HG02623 (cell line): Measurements from ENCODE around the gene NUP153.
"Not testable (repeated sequence)": the region's sequence is repeated elsewhere in the genome, so short reads cannot be mapped to it uniquely, and the experiment has no call there.

Source experiments
- ATAC-seq: cut with Tn5 transposase; IDR thresholded peaks from one replicate; pipeline ENCODE4 v1.9.1; 2021; ENCODE audit warnings: moderate library complexity; ENCODE audit not compliant: unreplicated experiment

NUP153 gene

GRCh38 chr6:17706580-17707370, at the start of gene NUP153:
Gene NUP153, minus strand, starts transcription at chr6:17706925. Its CDS starts 538 bp downstream, at chr6:17706387.
- peak; percentile 57 for ATAC-seq

DNA sequence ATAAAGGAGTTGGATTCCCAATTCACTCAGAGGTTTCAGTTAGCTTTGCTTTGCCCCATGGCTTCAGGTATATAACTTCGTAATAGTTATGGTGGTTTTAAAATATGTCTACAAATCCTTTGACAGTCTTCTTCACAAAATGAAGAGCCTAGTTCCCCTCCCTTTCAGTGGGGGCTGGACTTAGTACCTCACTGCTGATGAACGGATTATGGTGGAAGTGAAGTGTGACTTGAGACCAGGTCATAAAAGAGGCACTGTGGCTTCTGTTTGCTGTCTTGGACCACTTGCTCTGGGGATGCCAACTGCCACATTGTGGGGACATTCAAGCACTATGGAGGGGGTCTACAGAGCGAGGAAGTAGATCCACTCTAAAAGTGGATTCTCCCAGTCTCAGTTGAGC, 47.5 kb upstream of the NUP153 start:
- no peak for ATAC-seq

- ATAC-seq = not testable (repeated sequence)
These were observed 38.6 kb upstream of the NUP153 start for GRCh38 chr6:17745324-17745723.

DNA sequence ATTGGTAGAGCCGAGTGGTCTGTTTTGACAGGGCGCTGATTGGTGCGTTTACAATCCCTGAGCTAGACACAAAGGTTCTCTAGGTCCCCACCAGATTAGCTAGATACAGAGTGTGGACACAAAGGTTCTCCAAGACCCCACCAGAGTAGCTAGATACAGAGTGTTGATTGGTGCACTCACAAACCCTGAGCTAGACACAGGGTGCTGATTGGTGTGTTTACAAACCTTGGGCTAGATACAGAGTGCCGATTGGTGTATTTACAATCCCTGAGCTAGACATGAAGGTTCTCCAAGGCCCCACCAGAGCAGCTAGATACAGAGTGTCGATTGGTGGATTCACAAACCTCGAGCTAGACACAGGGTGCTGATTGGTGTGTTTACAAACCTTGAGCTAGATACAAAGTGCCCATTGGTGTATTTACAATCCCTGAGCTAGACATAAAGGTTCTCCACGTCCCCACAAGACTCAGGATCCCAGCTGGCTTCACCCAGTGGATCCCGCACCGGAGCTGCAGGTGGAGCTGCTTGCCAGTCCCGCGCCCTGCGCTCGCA, 38.1 kb upstream of the NUP153 start:
- not testable (repeated sequence) for ATAC-seq

DNA sequence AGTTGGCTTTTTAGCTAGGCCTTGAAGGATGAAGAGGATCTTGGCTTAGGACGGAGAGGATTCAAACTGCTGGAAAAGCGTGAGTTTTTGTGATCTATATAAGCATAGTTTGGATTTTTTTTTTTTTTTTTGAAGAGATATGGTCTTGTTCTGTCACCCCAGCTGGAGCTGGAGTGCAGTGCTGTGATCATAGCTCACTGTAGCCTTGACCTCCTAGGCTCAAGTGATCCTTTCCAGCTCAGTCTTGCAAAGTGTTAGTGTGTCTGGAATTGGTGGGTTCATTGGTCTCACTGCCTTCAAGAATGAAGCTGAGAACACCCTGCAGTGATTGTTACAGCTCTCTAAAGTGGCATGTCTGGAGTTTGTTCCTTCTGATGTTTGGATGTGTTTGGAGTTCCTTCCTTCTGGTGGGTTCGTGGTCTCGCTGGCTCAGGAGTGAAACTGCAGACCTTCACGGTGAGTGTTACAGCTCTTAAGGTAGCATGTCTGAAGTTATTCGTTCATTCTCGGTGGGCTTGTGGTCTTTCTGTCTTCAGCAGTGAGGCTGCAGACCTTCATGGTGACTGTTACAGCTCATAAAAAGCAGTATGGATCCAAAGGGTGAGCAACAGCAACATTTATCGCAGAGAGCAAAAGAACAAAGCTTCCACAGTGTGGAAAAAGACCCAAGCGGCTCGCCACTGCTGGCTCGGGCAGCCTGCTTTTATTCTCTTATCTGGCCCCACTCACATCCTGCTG, 37.5 kb upstream of the NUP153 start:
- no peak for ATAC-seq

DNA sequence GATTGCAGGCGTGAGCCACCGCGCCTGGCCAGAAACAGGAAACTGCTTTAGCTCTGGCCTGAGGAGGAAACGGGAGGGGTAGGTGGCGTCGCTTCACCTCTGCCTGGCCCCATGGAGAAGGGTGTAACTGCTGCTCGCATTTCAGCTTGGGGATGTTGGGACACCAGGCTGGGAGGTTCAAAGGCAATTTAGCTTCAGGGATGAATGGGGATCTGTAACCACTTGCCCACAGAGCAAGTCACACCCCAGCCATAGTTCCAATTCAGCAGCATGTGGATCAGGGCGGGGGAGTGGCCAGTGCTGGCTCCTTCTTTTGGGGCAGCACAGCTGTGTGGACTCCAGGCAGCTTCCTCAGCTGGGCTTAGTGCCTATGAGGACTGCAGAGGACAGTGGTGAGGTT, 34.8 kb upstream of the NUP153 start:
- no peak for ATAC-seq

- ATAC-seq = no peak
These were observed 34.0 kb upstream of the NUP153 start for GRCh38 chr6:17740559-17741220.

DNA sequence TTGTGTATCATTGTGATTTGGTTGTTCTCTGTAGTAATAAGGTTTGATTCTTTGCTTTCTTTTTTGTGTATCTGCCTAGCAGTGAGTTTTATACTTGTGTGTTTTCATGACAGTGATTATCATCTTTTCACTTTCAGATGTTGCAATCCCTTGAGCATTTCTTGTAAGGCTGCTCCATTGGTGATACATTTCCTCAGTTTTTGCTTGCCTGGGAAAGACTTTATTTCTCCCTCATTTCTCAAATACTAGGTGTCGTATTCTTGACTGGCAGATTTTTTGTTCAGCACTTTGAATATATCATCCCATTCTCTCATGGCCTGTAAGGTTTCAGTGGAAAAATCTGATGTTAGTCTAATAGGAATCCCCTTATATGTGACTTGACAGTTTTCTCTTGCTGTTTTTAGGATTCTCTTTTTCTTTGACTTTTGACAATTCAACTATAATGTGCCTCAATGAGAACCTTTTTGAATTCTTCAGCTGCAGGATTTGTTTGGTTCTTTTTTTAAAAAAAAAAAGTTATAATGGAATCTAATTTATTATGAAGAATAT, 31.1 kb upstream of the NUP153 start:
- ATAC-seq = no peak

GRCh38 chr6:17735311-17735710, 28.6 kb upstream of the NUP153 start:
- not testable (repeated sequence) for ATAC-seq

- ATAC-seq = no peak
These were observed 23.5 kb upstream of the NUP153 start for GRCh38 chr6:17730078-17730704.

DNA sequence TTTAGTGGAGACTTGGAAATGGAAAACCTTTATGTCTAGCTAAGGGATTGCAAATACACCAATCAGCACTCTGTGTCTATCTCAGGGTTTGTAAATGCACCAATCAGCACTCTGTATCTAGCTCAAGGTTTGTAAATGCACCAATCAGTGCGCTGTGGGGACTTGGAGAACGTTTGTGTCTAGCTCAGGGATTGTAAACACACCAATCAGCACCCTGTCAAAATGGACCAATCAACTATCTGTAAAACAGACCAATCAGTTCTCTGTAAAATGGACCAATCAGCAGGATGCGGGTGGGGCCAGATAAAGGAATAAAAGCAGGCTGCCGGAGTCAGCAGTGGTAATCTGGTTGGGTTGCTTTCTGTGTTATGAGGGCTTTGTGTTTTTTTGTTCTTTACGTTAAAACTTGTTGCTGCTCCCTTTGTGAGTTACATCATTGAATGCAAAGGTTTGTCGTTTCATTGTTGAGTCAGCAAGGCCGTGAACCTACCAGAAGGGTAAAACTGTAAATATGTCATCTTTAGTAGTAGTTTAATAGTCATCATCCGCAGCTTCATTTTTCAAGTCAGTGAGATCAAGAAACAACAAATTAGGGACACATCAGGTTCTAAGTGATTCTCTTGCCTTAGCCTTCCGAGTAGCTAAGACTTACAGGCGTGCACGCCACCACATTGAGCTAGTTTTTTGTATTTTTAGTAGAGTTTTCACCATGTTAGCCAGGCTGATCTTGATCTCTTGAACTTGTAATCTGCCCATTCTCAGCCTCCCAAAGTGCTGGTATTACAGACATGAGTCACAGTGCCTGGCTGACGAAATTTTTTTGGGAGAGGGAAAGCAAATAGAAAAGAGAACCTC, 22.7 kb upstream of the NUP153 start:
- no peak for ATAC-seq

GRCh38 chr6:17728551-17729222, 22.0 kb upstream of the NUP153 start:
- ATAC-seq = no peak

- ATAC-seq = no peak
These were observed 18.4 kb upstream of the NUP153 start for GRCh38 chr6:17725083-17725482.

DNA sequence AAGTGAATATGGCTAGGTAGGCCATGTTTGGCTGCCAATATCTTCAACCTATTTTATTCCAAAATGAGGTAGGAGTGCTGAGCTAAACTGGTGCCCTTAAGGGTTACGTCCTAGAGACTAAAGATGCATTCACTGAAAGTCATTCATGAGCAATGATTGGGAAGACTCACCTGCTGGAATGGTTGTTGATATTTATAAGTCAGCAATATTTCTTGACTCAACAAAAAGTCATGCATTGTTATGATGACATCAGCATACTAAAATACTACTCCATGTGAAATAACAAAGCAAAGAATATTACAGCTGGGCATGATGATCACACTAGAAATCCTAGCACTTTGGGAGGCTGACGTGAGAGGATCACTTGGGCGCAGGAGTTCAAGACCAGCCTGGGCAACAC, 17.6 kb upstream of the NUP153 start:
- ATAC-seq = no peak

- ATAC-seq = no peak
These were observed 14.9 kb upstream of the NUP153 start for GRCh38 chr6:17721671-17722070.

GRCh38 chr6:17719323-17720041, 12.8 kb upstream of the NUP153 start:
- no peak for ATAC-seq

DNA sequence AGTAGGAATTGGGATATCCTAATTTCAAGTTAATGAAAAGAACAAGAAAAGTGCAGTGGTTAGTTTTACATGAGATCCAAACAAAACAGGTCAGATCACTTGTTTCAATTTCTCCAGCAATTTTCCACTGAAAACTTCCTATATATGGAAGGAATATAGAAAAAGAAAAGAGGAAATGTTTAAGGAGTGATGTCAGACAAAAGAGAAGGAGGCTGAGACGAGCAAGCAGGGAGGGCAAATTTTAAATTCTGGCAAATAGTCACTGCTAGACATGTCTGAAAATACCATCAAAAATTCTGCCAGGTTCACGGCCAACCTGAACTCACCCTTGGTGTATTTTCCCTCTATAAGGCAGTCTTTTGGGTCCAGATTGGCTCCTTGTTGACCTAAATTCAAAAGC, 9.5 kb upstream of the NUP153 start:
- no peak for ATAC-seq
